GF-D8 (cell line): ENCODE results near the gene RAB3D.
"Not testable (repeated sequence)": the region's sequence is repeated elsewhere in the genome, so short reads cannot be mapped to it uniquely, and the experiment has no call there.

Experiments used
- DNase-seq: peaks from one replicate; lab custom pipeline; 2025; lab: John Stamatoyannopoulos, UW

RAB3D gene

GRCh38 chr19:11338121-11338520, 1.3 kb downstream of the RAB3D start:
- no peak for DNase-seq

GRCh38 chr19:11337080-11337479, 2.4 kb downstream of the RAB3D start:
- DNase-seq = peak; percentile 22

- DNase-seq = no peak
These were observed 3.9 kb downstream of the RAB3D start for GRCh38 chr19:11335449-11336146.

- DNase-seq = not testable (repeated sequence)
These were observed 5.6 kb downstream of the RAB3D start for GRCh38 chr19:11333838-11334237.

- DNase-seq = no peak
These were observed 6.6 kb downstream of the RAB3D start for GRCh38 chr19:11332822-11333221.

- DNase-seq = no peak
These were observed 8.0 kb downstream of the RAB3D start for GRCh38 chr19:11331502-11331901.

- no peak for DNase-seq
These were observed 9.3 kb downstream of the RAB3D start for GRCh38 chr19:11330127-11330526.

GRCh38 chr19:11325544-11325943, 13.9 kb downstream of the RAB3D start:
- DNase-seq = no peak

GRCh38 chr19:11324748-11325389, 14.6 kb downstream of the RAB3D start:
- no peak for DNase-seq

GRCh38 chr19:11324079-11324661, 15.3 kb downstream of the RAB3D start:
- DNase-seq = peak; percentile 100

GRCh38 chr19:11323601-11324078, 15.8 kb downstream of the RAB3D start:
- DNase-seq = no peak

GRCh38 chr19:11322269-11323024, 17.0 kb downstream of the RAB3D start:
- DNase-seq = peak; percentile 65

GRCh38 chr19:11321191-11322126, 18.0 kb downstream of the RAB3D start:
- DNase-seq = peak; percentile 76

GRCh38 chr19:11320278-11320995, 19.0 kb downstream of the RAB3D start:
- DNase-seq = peak; percentile 37

- DNase-seq = no peak
These were observed 33.1 kb downstream of the RAB3D start for GRCh38 chr19:11306337-11306736.

GRCh38 chr19:11304936-11305335, 34.5 kb downstream of the RAB3D start:
- DNase-seq = no peak

- DNase-seq = no peak
These were observed 38.7 kb downstream of the RAB3D start for GRCh38 chr19:11300811-11301120.

GRCh38 chr19:11299946-11300810, 39.3 kb downstream of the RAB3D start:
- no peak for DNase-seq

GRCh38 chr19:11296264-11296663, 43.2 kb downstream of the RAB3D start:
- peak; percentile 52 for DNase-seq
